K562 (cell line): ENCODE results near the gene PDPR. TPM values are rescaled to one million over a fixed set of nuclear protein-coding genes. Genes with fewer than 3 reads are reported as not detected.

Source experiments
- ATF2 ChIP-seq: sonication (generic); formaldehyde crosslinking; IDR thresholded peaks from 2 replicates; pipeline ENCODE4 v1.8.1; 2022; ENCODE audit warnings: missing genetic modification reagents
- FOSL1 ChIP-seq: fragments of 200-800 bp; sonication (Bioruptor generic); conservative IDR thresholded peaks from 2 replicates; pipeline ENCODE4 v1.6.1; 2016; ENCODE audit warnings: missing genetic modification characterization, missing compliant biosample characterization
- HCFC1 ChIP-seq: IDR thresholded peaks from 2 replicates; pipeline ENCODE4 v1.6.1; 2012; ENCODE audit warnings: low read depth, low read length, improper control_type of control experiment
- POLR2AphosphoS5 ChIP-seq: IDR thresholded peaks from 2 replicates; pipeline ENCODE4 v1.6.1; 2011; ENCODE audit warnings: mild to moderate bottlenecking, low read depth, low read length, moderate library complexity; ENCODE audit not compliant: control insufficient read depth, insufficient read depth
- SMC3 ChIP-seq: conservative IDR thresholded peaks from 2 replicates; pipeline ENCODE4 v1.6.1; 2011; ENCODE audit warnings: low read depth, low read length, improper control_type of control experiment; ENCODE audit not compliant: insufficient read depth
- TARDBP ChIP-seq: fragments of 450-650 bp; IDR thresholded peaks from 2 replicates; pipeline ENCODE4 v1.6.1; 2016
- TCF7 ChIP-seq: sonication (generic); IDR thresholded peaks from 2 replicates; pipeline ENCODE4 v1.6.1; 2016; ENCODE audit warnings: antibody characterized with exemption, borderline replicate concordance
- ZKSCAN1 ChIP-seq: fragments of 150-350 bp; IDR thresholded peaks from 2 replicates; pipeline ENCODE4 v1.6.1; 2016; ENCODE audit warnings: low read depth, low read length
- polyA plus RNA-seq, 8 experiments: library from polyadenylated mRNA; depleted of rRNA in 4 of 8; stranded (reverse) in 5 of 8; unstranded in 3 of 8; fragments of >200 nt; fragmentation: Nextera tagmentation in 2 of 8; fragmentation: Illumina TruSeq in 1 of 8; extraction: Ambion mirVana in 2 of 8; extraction: Trizol in 1 of 8; gene quantifications; 2 replicates each; pipeline versions ENCODE4 v1.2.1 to v1.2.3, GENCODE V29; 2011 to 2014; ENCODE audit warnings: inconsistent platforms in 1 of 8, missing spikeins in 1 of 8
- total RNA-seq, 7 experiments: library from RNA; depleted of rRNA in 6 of 7; stranded (reverse); fragments of >200 nt in 6 of 7; fragmentation: Illumina TruSeq in 2 of 7; extraction: Trizol in 2 of 7; gene quantifications; 2 replicates each; pipeline versions ENCODE4 v1.2.1 to v1.2.3, GENCODE V29; 2011 to 2021; ENCODE audit warnings: low replicate concordance in 1 of 7
- TF ChIP-seq, protein P1 (sequence below), 2 experiments: fragments of 450-650 bp in 1 of 2; sonication (generic) in 1 of 2; formaldehyde crosslinking in 1 of 2; IDR thresholded peaks in 1 of 2; conservative IDR thresholded peaks in 1 of 2; 2 replicates each; pipeline versions ENCODE4 v1.6.1 to v1.8.1; 2016 to 2023; ENCODE audit warnings: mild to moderate bottlenecking in 2 of 2, moderate library complexity in 2 of 2, inconsistent platforms in 1 of 2, missing genetic modification reagents in 1 of 2

PDPR gene
- total and polyA plus RNA-seq, 9 of the 15 experiments (the other 6 are each of a cell fraction or from before 2014, with no cell fraction given), result 4.9 to 35.7 (median 19.1) TPM

- TF ChIP-seq FOSL1, result peak; percentile 27; the same call in 1 of the 2 replicates
- TF ChIP-seq TARDBP, result no peak
- TF ChIP-seq, protein P1, sequence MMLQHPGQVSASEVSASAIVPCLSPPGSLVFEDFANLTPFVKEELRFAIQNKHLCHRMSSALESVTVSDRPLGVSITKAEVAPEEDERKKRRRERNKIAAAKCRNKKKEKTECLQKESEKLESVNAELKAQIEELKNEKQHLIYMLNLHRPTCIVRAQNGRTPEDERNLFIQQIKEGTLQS (IDR thresholded peaks at IDR 0.05), result peak; percentile 24; the same call in 1 of the 2 replicates
- TF ChIP-seq, protein P1 (CRISPR knock-in tag; conservative IDR thresholded peaks at IDR 0.05), result no peak
- no peak for TF ChIP-seq ATF2
- TF ChIP-seq SMC3, result no peak
- TF ChIP-seq ZKSCAN1, result no peak
- peak; percentile 30; the same call in 1 of the 2 replicates for TF ChIP-seq POLR2AphosphoS5
- no peak for TF ChIP-seq TCF7
- TF ChIP-seq HCFC1, result no peak
These were observed 47.9 kb downstream of the PDPR start (continued) for GRCh38 chr16:70162041-70162451.
